ENCODE data around the gene MKNK1. TPM values are rescaled to one million over a fixed set of nuclear protein-coding genes. Genes with fewer than 3 reads are reported as not detected.
A peak's percentile ranks its signal among the peaks of the same experiment; 100 is the strongest.

MKNK1 gene
- total RNA-seq, 1 experiment from 2014 or later, result 22.7 TPM

- H3K9me3 Mint-ChIP-seq (ENCODE audit: unreplicated experiment), result peaks cover 10% of the 10 kb centered on the region
- BruUV-seq (replicated peaks), result no TSS peak
- no peak overlapping the region for H3K4me3 ChIP-seq (ENCODE audit: low read depth, low read length)
- no peak for DNase-seq
- H3K36me3 Mint-ChIP-seq (ENCODE audit: insufficient read depth, unreplicated experiment), result peaks cover 6% of the 10 kb centered on the region
- intact Hi-C loops (cut with micrococcal nuclease; ENCODE audit: unreplicated experiment), result no loop called here
- no peaks in the 10 kb centered on the region; the same call in 1 of the 2 replicates for H3K27me3 ChIP-seq (replicated peaks; ENCODE audit: control insufficient read depth, insufficient read depth, low read length)
- H3K4me1 Mint-ChIP-seq (ENCODE audit: low read depth, unreplicated experiment), result no peaks in the 10 kb centered on the region
- ChIA-PET POLR2A (no interaction called here), CTCF (no interaction called here)
- H3K4me1 ChIP-seq, result no peaks in the 10 kb centered on the region
- peaks cover 9% of the 10 kb centered on the region for H3K27me3 Mint-ChIP-seq (ENCODE audit: insufficient read depth, unreplicated experiment)
- H3K4me3 Mint-ChIP-seq (ENCODE audit: unreplicated experiment), result no peak overlapping the region
- H3K36me3 ChIP-seq (ENCODE audit: control insufficient read depth, insufficient read depth, low read length), result no peaks in the 10 kb centered on the region
- no peak overlapping the region for H3K27ac Mint-ChIP-seq (ENCODE audit: unreplicated experiment)
- H3K9me3 ChIP-seq, result no peaks in the 10 kb centered on the region
- TF ChIP-seq CTCF (IDR thresholded peaks at IDR 0.05; ENCODE audit: insufficient read depth in 1 of 2, low read depth in 1 of 2, low read length in 1 of 2, severe bottlenecking in 1 of 2, unreplicated experiment in 1 of 2), result no peak
These were observed 66.4 kb downstream of the MKNK1 start for GRCh38 chr1:46537651-46538050.

- Histone ChIP-seq H3K36me3 (ENCODE audit: control insufficient read depth, insufficient read depth, low read length) (no peaks in the 10 kb centered on the region), H3K4me1 (no peaks in the 10 kb centered on the region), H3K27me3 (replicated peaks; ENCODE audit: control insufficient read depth, insufficient read depth, low read length) (no peaks in the 10 kb centered on the region; the same call in 1 of the 2 replicates), H3K4me3 (ENCODE audit: low read depth, low read length) (no peak overlapping the region), H3K9me3 (no peaks in the 10 kb centered on the region)
- no TSS peak for BruUV-seq (replicated peaks)
- Mint-ChIP-seq H3K9me3 (ENCODE audit: unreplicated experiment) (peaks cover 10% of the 10 kb centered on the region), H3K36me3 (ENCODE audit: insufficient read depth, unreplicated experiment) (peaks cover 6% of the 10 kb centered on the region), H3K4me1 (ENCODE audit: low read depth, unreplicated experiment) (no peaks in the 10 kb centered on the region), H3K27me3 (ENCODE audit: insufficient read depth, unreplicated experiment) (peaks cover 11% of the 10 kb centered on the region), H3K27ac (ENCODE audit: unreplicated experiment) (no peak overlapping the region), H3K4me3 (ENCODE audit: unreplicated experiment) (no peak overlapping the region)
- no peak for TF ChIP-seq CTCF (IDR thresholded peaks at IDR 0.05; ENCODE audit: insufficient read depth in 1 of 2, low read depth in 1 of 2, low read length in 1 of 2, severe bottlenecking in 1 of 2, unreplicated experiment in 1 of 2)
- POLR2A ChIA-PET, result no interaction called here
- intact Hi-C loops (cut with micrococcal nuclease; ENCODE audit: unreplicated experiment), result no loop called here
- CTCF ChIA-PET, result interaction anchor here (0.6 to 0.7 kb wide), 2 partner anchors 9 to 18 kb away, joined by 3 read pairs; no protein-coding TSS in a partner anchor
- no peak for DNase-seq
These were observed 67.5 kb downstream of the MKNK1 start for GRCh38 chr1:46536527-46536926.

GRCh38 chr1:46535063-46535462 is 69.0 kb downstream of the MKNK1 start:
- ChIA-PET CTCF (interaction anchor here (0.5 to 3.3 kb wide), 4 partner anchors 9 to 288 kb away, joined by 3 to 16 read pairs (median 4); no protein-coding TSS in a partner anchor), POLR2A (no interaction called here)
- peak; percentile 29 to 74 for TF ChIP-seq CTCF (IDR thresholded peaks at IDR 0.05; ENCODE audit: insufficient read depth in 1 of 2, low read depth in 1 of 2, low read length in 1 of 2, severe bottlenecking in 1 of 2, unreplicated experiment in 1 of 2)
- H3K4me1 ChIP-seq, result no peaks in the 10 kb centered on the region
- no TSS peak for BruUV-seq (replicated peaks)
- H3K9me3 ChIP-seq, result no peaks in the 10 kb centered on the region
- Mint-ChIP-seq H3K27ac (ENCODE audit: unreplicated experiment) (no peak overlapping the region), H3K4me3 (ENCODE audit: unreplicated experiment) (no peak overlapping the region), H3K27me3 (ENCODE audit: insufficient read depth, unreplicated experiment) (peaks cover 14% of the 10 kb centered on the region), H3K9me3 (ENCODE audit: unreplicated experiment) (peaks cover 10% of the 10 kb centered on the region), H3K36me3 (ENCODE audit: insufficient read depth, unreplicated experiment) (peaks cover 6% of the 10 kb centered on the region), H3K4me1 (ENCODE audit: low read depth, unreplicated experiment) (peaks cover 6% of the 10 kb centered on the region)
- H3K36me3 ChIP-seq (ENCODE audit: control insufficient read depth, insufficient read depth, low read length), result no peaks in the 10 kb centered on the region
- peak; percentile 62 to 65 for DNase-seq
- no peak overlapping the region for H3K4me3 ChIP-seq (ENCODE audit: low read depth, low read length)
- no peaks in the 10 kb centered on the region; the same call in 1 of the 2 replicates for H3K27me3 ChIP-seq (replicated peaks; ENCODE audit: control insufficient read depth, insufficient read depth, low read length)
- intact Hi-C loops (cut with micrococcal nuclease; ENCODE audit: unreplicated experiment), result no loop called here
